ENCODE results near the gene BOLA3.

BOLA3 gene

GRCh38 chr2:74095632-74096031 lies 52.1 kb downstream of the BOLA3 start:
- no peaks in the 10 kb centered on the region for H3K9me3 ChIP-seq (replicated peaks; ENCODE audit: insufficient read depth, low read length)
- no peaks in the 10 kb centered on the region for H4K20me1 ChIP-seq (ENCODE audit: insufficient read depth, low read length)
- H3K9me2 ChIP-seq (replicated peaks; ENCODE audit: insufficient read depth, low read length), result no peaks in the 10 kb centered on the region
- 0 out of 2 replicates have a peak, but pooled peaks cover under 1% of the 10 kb centered on the region for H3K36me3 ChIP-seq (replicated peaks; ENCODE audit: insufficient read depth, low read length)
- H3K79me2 ChIP-seq (ENCODE audit: low read length), result no peaks in the 10 kb centered on the region
- TF ChIP-seq CTCF (IDR thresholded peaks at IDR 0.05; ENCODE audit: low read length) (no peak), EZH2 (optimal IDR thresholded peaks at IDR 0.05; ENCODE audit: low read depth, low read length) (no peak), EZH2phosphoT487 (IDR thresholded peaks at IDR 0.05; ENCODE audit: low read length) (no peak)
- H3K4me2 ChIP-seq (ENCODE audit: low read depth, low read length), result no peak overlapping the region
- no peaks in the 10 kb centered on the region for H3F3A ChIP-seq (ENCODE audit: insufficient read depth, low read length)
- H3K9ac ChIP-seq (ENCODE audit: low read length), result no peak overlapping the region
- H3K27me3 ChIP-seq (replicated peaks; ENCODE audit: insufficient read depth, low read length), result no peaks in the 10 kb centered on the region
- DNase-seq, result no peak
- H3K27ac ChIP-seq (ENCODE audit: low read length), result no peak overlapping the region
- H2AFZ ChIP-seq (ENCODE audit: low read length), result no peak overlapping the region
- no peaks in the 10 kb centered on the region for H3K4me1 ChIP-seq (ENCODE audit: low read length)
- H3K4me3 ChIP-seq (ENCODE audit: low read length), result no peak overlapping the region

GRCh38 chr2:74094291-74094690 lies 53.4 kb downstream of the BOLA3 start:
- Histone ChIP-seq H3K4me2 (ENCODE audit: low read depth, low read length) (no peak overlapping the region), H3K27me3 (replicated peaks; ENCODE audit: insufficient read depth, low read length) (no peaks in the 10 kb centered on the region), H2AFZ (ENCODE audit: low read length) (no peak overlapping the region), H3K4me3 (ENCODE audit: low read length) (no peak overlapping the region), H3F3A (ENCODE audit: insufficient read depth, low read length) (no peaks in the 10 kb centered on the region), H3K79me2 (ENCODE audit: low read length) (no peaks in the 10 kb centered on the region), H3K27ac (ENCODE audit: low read length) (no peak overlapping the region), H3K4me1 (ENCODE audit: low read length) (no peaks in the 10 kb centered on the region), H3K9me3 (replicated peaks; ENCODE audit: insufficient read depth, low read length) (no peaks in the 10 kb centered on the region), H3K9me2 (replicated peaks; ENCODE audit: insufficient read depth, low read length) (no peaks in the 10 kb centered on the region), H3K36me3 (replicated peaks; ENCODE audit: insufficient read depth, low read length) (no peaks in the 10 kb centered on the region), H3K9ac (ENCODE audit: low read length) (no peak overlapping the region), H4K20me1 (ENCODE audit: insufficient read depth, low read length) (no peaks in the 10 kb centered on the region)
- TF ChIP-seq EZH2 (optimal IDR thresholded peaks at IDR 0.05; ENCODE audit: low read depth, low read length) (no peak), CTCF (IDR thresholded peaks at IDR 0.05; ENCODE audit: low read length) (no peak), EZH2phosphoT487 (IDR thresholded peaks at IDR 0.05; ENCODE audit: low read length) (no peak)
- no peak for DNase-seq

GRCh38 chr2:74093840-74094239 lies 53.9 kb downstream of the BOLA3 start:
- Histone ChIP-seq H2AFZ (ENCODE audit: low read length) (no peak overlapping the region), H3K4me1 (ENCODE audit: low read length) (no peaks in the 10 kb centered on the region), H3K9ac (ENCODE audit: low read length) (no peak overlapping the region), H3K4me2 (ENCODE audit: low read depth, low read length) (no peak overlapping the region), H3K27ac (ENCODE audit: low read length) (no peak overlapping the region), H3K9me2 (replicated peaks; ENCODE audit: insufficient read depth, low read length) (no peaks in the 10 kb centered on the region), H3K27me3 (replicated peaks; ENCODE audit: insufficient read depth, low read length) (no peaks in the 10 kb centered on the region), H3F3A (ENCODE audit: insufficient read depth, low read length) (no peaks in the 10 kb centered on the region), H4K20me1 (ENCODE audit: insufficient read depth, low read length) (no peaks in the 10 kb centered on the region), H3K79me2 (ENCODE audit: low read length) (no peaks in the 10 kb centered on the region), H3K36me3 (replicated peaks; ENCODE audit: insufficient read depth, low read length) (no peaks in the 10 kb centered on the region), H3K4me3 (ENCODE audit: low read length) (no peak overlapping the region), H3K9me3 (replicated peaks; ENCODE audit: insufficient read depth, low read length) (no peaks in the 10 kb centered on the region)
- TF ChIP-seq CTCF (IDR thresholded peaks at IDR 0.05; ENCODE audit: low read length) (no peak), EZH2phosphoT487 (IDR thresholded peaks at IDR 0.05; ENCODE audit: low read length) (no peak), EZH2 (optimal IDR thresholded peaks at IDR 0.05; ENCODE audit: low read depth, low read length) (no peak)
- no peak for DNase-seq

Data from MM.1S (cell line).